Nephron (organoid): ENCODE data around the gene OR2F2.

ENCODE experiments used
- H3K27ac Mint-ChIP-seq, 3 experiments: 2 replicates each; pipeline ENCODE4 v1.8.0; 2020; ENCODE audit warnings: mixed read lengths in 3 of 3, mild to moderate bottlenecking in 2 of 3, moderate library complexity in 1 of 3
- H3K27me3 Mint-ChIP-seq: 2 replicates; pipeline ENCODE4 v1.8.0; 2021; ENCODE audit warnings: low read depth, mild to moderate bottlenecking, moderate library complexity, mixed read lengths
- H3K36me3 Mint-ChIP-seq: 2 replicates; pipeline ENCODE4 v1.8.0; 2020; ENCODE audit warnings: low read depth, mixed read lengths
- H3K4me1 Mint-ChIP-seq: 2 replicates; pipeline ENCODE4 v1.8.0; 2020; ENCODE audit warnings: mixed read lengths
- H3K4me3 Mint-ChIP-seq, 3 experiments: 2 replicates each; pipeline ENCODE4 v1.8.0; 2020; ENCODE audit warnings: mild to moderate bottlenecking in 3 of 3, mixed read lengths in 3 of 3, moderate library complexity in 2 of 3
- H3K9me3 Mint-ChIP-seq: 2 replicates; pipeline ENCODE4 v1.8.0; 2020; ENCODE audit warnings: mixed read lengths
- TF ChIP-seq, protein P1 (sequence below), 3 experiments: fragments of 200-600 bp; sonication (generic); IDR thresholded peaks; one replicate each; pipeline ENCODE4 v1.5.0; 2021; ENCODE audit warnings: antibody characterized with exemption in 3 of 3; ENCODE audit not compliant: unreplicated experiment in 3 of 3

The OR2F2 gene

DNA sequence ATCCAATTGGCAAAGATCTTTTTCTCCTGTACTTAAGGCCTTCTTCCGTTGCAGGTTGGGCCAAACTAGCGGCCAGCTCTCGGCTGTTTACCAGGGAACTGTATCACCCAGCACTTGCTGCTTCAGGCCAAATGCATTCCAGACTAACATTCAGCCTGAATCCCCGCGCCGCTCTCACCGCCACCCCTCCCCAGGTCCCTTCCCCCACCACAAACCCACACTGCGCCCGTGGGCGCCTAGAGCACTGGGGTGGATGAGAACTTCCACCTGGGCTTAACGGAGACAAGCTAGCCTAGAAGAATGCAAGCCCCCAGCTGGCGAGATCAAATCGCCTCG, 33.7 kb upstream of the OR2F2 start:
- Mint-ChIP-seq H3K9me3 (no peaks in the 10 kb centered on the region), H3K4me1 (peaks cover 56% of the 10 kb centered on the region), H3K27me3 (no peaks in the 10 kb centered on the region), H3K27ac (peak overlapping the region; percentile 94 to 99 (median 97)), H3K4me3 (peak overlapping the region; percentile 91 to 97 (median 92)), H3K36me3 (peaks cover 5% of the 10 kb centered on the region)
- TF ChIP-seq, protein P1, sequence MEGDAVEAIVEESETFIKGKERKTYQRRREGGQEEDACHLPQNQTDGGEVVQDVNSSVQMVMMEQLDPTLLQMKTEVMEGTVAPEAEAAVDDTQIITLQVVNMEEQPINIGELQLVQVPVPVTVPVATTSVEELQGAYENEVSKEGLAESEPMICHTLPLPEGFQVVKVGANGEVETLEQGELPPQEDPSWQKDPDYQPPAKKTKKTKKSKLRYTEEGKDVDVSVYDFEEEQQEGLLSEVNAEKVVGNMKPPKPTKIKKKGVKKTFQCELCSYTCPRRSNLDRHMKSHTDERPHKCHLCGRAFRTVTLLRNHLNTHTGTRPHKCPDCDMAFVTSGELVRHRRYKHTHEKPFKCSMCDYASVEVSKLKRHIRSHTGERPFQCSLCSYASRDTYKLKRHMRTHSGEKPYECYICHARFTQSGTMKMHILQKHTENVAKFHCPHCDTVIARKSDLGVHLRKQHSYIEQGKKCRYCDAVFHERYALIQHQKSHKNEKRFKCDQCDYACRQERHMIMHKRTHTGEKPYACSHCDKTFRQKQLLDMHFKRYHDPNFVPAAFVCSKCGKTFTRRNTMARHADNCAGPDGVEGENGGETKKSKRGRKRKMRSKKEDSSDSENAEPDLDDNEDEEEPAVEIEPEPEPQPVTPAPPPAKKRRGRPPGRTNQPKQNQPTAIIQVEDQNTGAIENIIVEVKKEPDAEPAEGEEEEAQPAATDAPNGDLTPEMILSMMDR (IDR thresholded peaks at IDR 0.05; ENCODE audit: unreplicated experiment in 3 of 3) = no peak

DNA sequence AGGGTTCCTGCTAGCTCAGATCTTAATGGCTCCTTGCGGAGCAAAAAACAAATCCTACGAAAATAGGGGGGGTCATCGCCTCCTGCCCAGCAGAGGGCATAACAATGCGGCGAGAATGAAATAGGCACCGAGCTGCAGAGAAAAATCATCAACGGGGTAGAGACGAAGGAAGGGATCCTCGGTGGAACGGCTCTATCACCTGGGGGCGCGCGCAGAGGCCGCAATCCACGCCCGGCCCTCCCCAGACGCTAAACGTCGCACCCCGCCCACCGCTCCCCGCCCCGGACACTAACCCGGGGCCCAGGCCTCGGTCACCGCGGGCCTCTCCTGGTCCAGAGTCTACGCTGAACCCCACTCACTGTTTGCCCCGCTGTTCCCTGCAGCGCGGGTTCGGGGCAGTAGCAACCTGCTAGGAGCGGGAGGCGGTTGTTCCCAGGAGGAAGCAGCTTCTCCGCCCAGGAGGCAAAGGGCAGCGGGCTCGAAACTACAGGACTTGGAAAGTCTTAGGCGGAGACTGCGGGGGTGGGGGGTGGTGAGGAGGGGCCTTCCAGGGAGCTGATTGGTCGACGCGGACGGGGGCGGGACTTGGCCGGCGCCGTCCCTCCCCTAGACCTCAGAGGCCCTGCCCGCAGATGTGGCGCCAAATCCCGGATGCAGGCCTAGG, 33.2 kb upstream of the OR2F2 start, which contains the start of gene TCAF1:
TSS of gene TCAF1 (minus strand) at position 509 of the 664 bp plus-strand sequence. CDS start 25,568 bp downstream, outside the sequence.
- peaks cover 5% of the 10 kb centered on the region for H3K36me3 Mint-ChIP-seq
- H3K27ac Mint-ChIP-seq = peak within 1 kb of the TSS; percentile 94 to 99 (median 97)
- H3K9me3 Mint-ChIP-seq = no peaks in the 10 kb centered on the region
- TF ChIP-seq, protein P1 (IDR thresholded peaks at IDR 0.05; ENCODE audit: unreplicated experiment in 3 of 3) = peak; percentile 33 to 39 (median 35)
- no peaks in the 10 kb centered on the region for H3K27me3 Mint-ChIP-seq
- peak within 1 kb of the TSS; percentile 91 to 97 (median 92) for H3K4me3 Mint-ChIP-seq
- H3K4me1 Mint-ChIP-seq = peaks cover 56% of the 10 kb centered on the region

DNA sequence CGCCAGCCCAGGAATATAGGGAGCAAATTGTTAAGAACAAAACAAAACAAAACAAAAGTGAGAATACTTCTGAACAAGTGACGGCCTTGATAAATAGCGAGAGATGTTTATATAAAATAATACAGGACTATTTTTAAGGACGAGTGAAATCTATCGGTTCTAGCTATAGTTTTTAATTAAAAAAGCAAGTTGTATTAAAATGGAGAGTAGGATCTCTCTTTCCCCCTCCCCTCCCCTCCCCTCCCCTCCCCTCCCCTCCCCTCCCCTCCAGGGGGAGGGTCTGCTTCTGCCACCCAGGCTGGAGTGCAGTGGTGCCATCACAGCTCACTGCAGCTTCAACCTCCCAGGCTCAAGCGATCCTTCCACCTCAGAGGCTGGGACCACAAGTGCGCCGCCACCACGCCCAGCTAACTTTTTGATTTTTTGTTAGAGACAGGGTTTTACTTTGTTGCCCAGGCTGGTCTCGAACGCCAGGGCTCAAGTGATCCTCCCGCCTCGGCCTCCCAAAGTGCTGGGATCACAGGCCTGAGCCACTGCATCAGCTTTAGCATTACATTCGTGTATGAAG, 32.6 kb upstream of the OR2F2 start:
- Mint-ChIP-seq H3K4me3 (peak overlapping the region; percentile 91 to 97 (median 92)), H3K27ac (peak overlapping the region; percentile 94 to 99 (median 97)), H3K9me3 (no peaks in the 10 kb centered on the region), H3K36me3 (peaks cover 5% of the 10 kb centered on the region), H3K4me1 (peaks cover 56% of the 10 kb centered on the region), H3K27me3 (no peaks in the 10 kb centered on the region)
- TF ChIP-seq, protein P1 (IDR thresholded peaks at IDR 0.05; ENCODE audit: unreplicated experiment in 3 of 3) = no peak

DNA sequence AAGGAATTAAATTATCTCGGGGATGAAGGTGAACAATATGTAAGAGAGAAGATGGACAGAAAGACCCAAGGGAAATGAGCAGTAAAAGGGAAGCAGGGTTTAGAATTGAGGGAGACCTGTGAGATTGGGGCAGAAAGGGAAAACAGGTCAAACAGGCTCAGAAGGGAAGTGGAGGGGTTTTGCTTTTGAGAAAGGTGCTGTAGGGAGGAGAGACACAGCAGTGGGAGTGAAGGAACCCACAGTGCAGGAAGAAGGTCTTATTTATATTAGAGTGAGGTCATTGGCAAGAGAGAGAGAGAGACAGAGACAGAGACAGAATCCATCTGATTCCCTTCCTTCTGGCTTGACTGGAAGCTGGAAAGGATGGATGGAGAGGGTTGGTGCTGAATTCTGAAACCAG, 29.5 kb upstream of the OR2F2 start:
- Mint-ChIP-seq H3K27me3 (no peaks in the 10 kb centered on the region), H3K36me3 (no peaks in the 10 kb centered on the region), H3K27ac (peak overlapping the region; percentile 85 to 97 (median 86)), H3K4me3 (peak overlapping the region in 2 of 3 experiments; percentile 0 to 1), H3K4me1 (peaks cover 47% of the 10 kb centered on the region), H3K9me3 (no peaks in the 10 kb centered on the region)
- TF ChIP-seq, protein P1 (IDR thresholded peaks at IDR 0.05; ENCODE audit: unreplicated experiment in 3 of 3) = no peak

DNA sequence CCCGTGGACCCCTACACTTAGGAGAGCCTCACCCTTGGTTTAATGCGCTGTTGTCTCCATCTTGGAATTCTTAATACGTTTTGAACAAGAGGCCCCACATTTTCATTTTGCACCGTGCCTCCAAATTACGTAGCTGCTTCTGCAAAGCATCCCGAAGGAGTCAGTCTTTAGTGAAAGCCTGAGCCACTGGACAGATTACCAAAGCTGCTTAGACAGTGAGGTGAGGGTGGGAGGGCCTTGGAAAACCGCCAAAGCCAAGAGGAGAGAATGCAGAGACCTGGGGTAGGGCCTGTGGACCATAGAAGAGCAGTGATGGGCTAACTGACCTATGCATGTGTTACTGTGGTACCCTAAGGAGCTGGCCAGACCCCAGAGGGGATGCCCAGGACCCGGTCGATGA, 28.9 kb upstream of the OR2F2 start:
- no peaks in the 10 kb centered on the region for H3K36me3 Mint-ChIP-seq
- peaks cover 40% of the 10 kb centered on the region for H3K4me1 Mint-ChIP-seq
- peaks cover 2% of the 10 kb centered on the region for H3K27me3 Mint-ChIP-seq
- no peak overlapping the region for H3K4me3 Mint-ChIP-seq
- H3K27ac Mint-ChIP-seq = peak overlapping the region; percentile 21 to 85 (median 43)
- TF ChIP-seq, protein P1 (IDR thresholded peaks at IDR 0.05; ENCODE audit: unreplicated experiment in 3 of 3) = no peak
- no peaks in the 10 kb centered on the region for H3K9me3 Mint-ChIP-seq

DNA sequence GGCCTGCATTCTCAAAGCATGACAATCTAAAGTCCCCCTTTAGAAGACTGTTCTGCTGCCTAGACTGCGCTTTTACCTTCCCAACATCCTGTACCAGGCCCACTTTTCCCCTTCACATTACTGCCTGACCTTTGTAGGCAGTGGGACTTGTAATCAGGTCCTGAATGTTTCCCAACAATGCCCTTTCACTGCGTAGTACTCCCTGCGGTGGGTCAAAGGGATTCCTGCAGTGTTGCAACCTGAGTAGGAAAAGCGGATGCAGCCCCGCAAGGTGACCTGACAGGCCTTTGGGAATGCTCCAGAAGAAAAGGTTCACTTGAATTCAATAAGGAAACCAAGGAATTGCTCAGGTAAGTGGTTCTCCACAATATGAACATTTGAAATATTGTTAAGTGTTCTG, 28.1 kb upstream of the OR2F2 start:
- Mint-ChIP-seq H3K27ac (no peak overlapping the region), H3K9me3 (no peaks in the 10 kb centered on the region), H3K4me3 (no peak overlapping the region), H3K27me3 (peaks cover 4% of the 10 kb centered on the region), H3K4me1 (peaks cover 34% of the 10 kb centered on the region), H3K36me3 (no peaks in the 10 kb centered on the region)
- TF ChIP-seq, protein P1 (IDR thresholded peaks at IDR 0.05; ENCODE audit: unreplicated experiment in 3 of 3) = no peak
